Neural cell (in vitro differentiated cells): ENCODE data around the gene SGPP2. TPM values are rescaled to one million over a fixed set of nuclear protein-coding genes. Genes with fewer than 3 reads are reported as not detected.

ENCODE experiments used
- H2AFZ ChIP-seq: fragments of 200-600, 300-800 bp; sonication (generic), shearing (Covaris generic); 2 replicates; pipeline ENCODE4 v1.6.0; 2014; ENCODE audit warnings: low read depth, mild to moderate bottlenecking, antibody characterized with exemption, low read length, moderate library complexity
- H3F3A ChIP-seq: fragments of 200-600 bp; shearing (Covaris generic); 2 replicates; pipeline ENCODE4 v1.6.1; 2016; ENCODE audit warnings: mild to moderate bottlenecking, moderate library complexity, mixed read lengths, antibody characterized with exemption, low read length; ENCODE audit not compliant: insufficient read depth, poor library complexity, severe bottlenecking
- H3K27ac ChIP-seq: fragments of 200-600, 300-800 bp; sonication (generic), shearing (Covaris generic); 2 replicates; pipeline ENCODE4 v1.5.1; 2014; ENCODE audit warnings: mild to moderate bottlenecking, low read length, moderate library complexity
- H3K27me3 ChIP-seq: fragments of 300-800, 200-600 bp; sonication (generic), shearing (Covaris generic); 2 replicates; pipeline ENCODE4 v1.6.0; 2014; ENCODE audit warnings: mild to moderate bottlenecking, low read depth, low read length, moderate library complexity; ENCODE audit not compliant: insufficient read depth
- H3K36me3 ChIP-seq: fragments of 300-800, 200-600 bp; sonication (generic), shearing (Covaris generic); 2 replicates; pipeline ENCODE4 v1.5.1; 2014; ENCODE audit warnings: mild to moderate bottlenecking, antibody characterized with exemption, low read length, moderate library complexity; ENCODE audit not compliant: insufficient read depth
- H3K4me2 ChIP-seq: fragments of 300-800, 200-600 bp; sonication (generic), shearing (Covaris generic); 2 replicates; pipeline ENCODE4 v1.6.0; 2014; ENCODE audit warnings: mild to moderate bottlenecking, low read length
- H3K4me3 ChIP-seq: fragments of 300-800, 200-600 bp; sonication (generic), shearing (Covaris generic); 2 replicates; pipeline ENCODE4 v1.5.1; 2014; ENCODE audit warnings: mild to moderate bottlenecking, low read length, moderate library complexity
- H3K79me2 ChIP-seq: fragments of 200-600 bp; shearing (Covaris generic); replicated peaks from 2 replicates; pipeline ENCODE4 v1.6.0; 2014; ENCODE audit warnings: mild to moderate bottlenecking, low read length, moderate library complexity; ENCODE audit not compliant: insufficient read depth
- H3K9ac ChIP-seq: fragments of 300-800, 200-600 bp; sonication (generic), shearing (Covaris generic); 2 replicates; pipeline ENCODE4 v1.6.1; 2016; ENCODE audit warnings: mild to moderate bottlenecking, low read length, mixed read lengths
- H3K9me2 ChIP-seq: fragments of 200-600 bp; shearing (Covaris generic); 2 replicates; pipeline ENCODE4 v1.6.1; 2016; ENCODE audit warnings: mild to moderate bottlenecking, low read length, mixed read lengths; ENCODE audit not compliant: insufficient read depth
- H3K9me3 ChIP-seq: fragments of 200-600, 300-800 bp; sonication (generic), shearing (Covaris generic); 2 replicates; pipeline ENCODE4 v1.6.1; 2016; ENCODE audit warnings: mild to moderate bottlenecking, mixed run types, low read length, moderate library complexity, mixed read lengths
- H4K20me1 ChIP-seq: fragments of 200-600 bp; shearing (Covaris generic); 2 replicates; pipeline ENCODE4 v1.6.1; 2016; ENCODE audit warnings: mild to moderate bottlenecking, mixed run types; ENCODE audit not compliant: insufficient read depth
- CTCF ChIP-seq: fragments of 450-650 bp; IDR thresholded peaks from 2 replicates; pipeline ENCODE4 v1.5.1; 2014; ENCODE audit warnings: antibody characterized with exemption, mild to moderate bottlenecking, moderate library complexity; ENCODE audit not compliant: poor library complexity, severe bottlenecking
- EP300 ChIP-seq: fragments of 450-650 bp; conservative IDR thresholded peaks from 2 replicates; pipeline ENCODE4 v1.6.1; 2014; ENCODE audit warnings: antibody characterized with exemption, mild to moderate bottlenecking, moderate library complexity; ENCODE audit not compliant: poor library complexity, severe bottlenecking
- EZH2 ChIP-seq: fragments of 200-600, 300-800 bp; shearing (Covaris generic), sonication (generic); IDR thresholded peaks from 2 replicates; pipeline ENCODE4 v1.6.1; 2014; ENCODE audit warnings: antibody characterized with exemption, low read length, borderline replicate concordance, mild to moderate bottlenecking; ENCODE audit not compliant: insufficient read depth, poor library complexity, severe bottlenecking
- MXI1 ChIP-seq: fragments of 450-650 bp; conservative IDR thresholded peaks from 2 replicates; pipeline ENCODE4 v1.6.1; 2014; ENCODE audit warnings: antibody characterized with exemption, mild to moderate bottlenecking; ENCODE audit not compliant: poor library complexity, severe bottlenecking
- POLR2AphosphoS5 ChIP-seq: IDR thresholded peaks from 2 replicates; pipeline ENCODE4 v1.6.1; 2012
- RAD21 ChIP-seq: fragments of 450-650 bp; conservative IDR thresholded peaks from 2 replicates; pipeline ENCODE4 v1.6.1; 2014; ENCODE audit warnings: antibody characterized with exemption, mild to moderate bottlenecking, moderate library complexity
- SMC3 ChIP-seq: fragments of 450-650 bp; conservative IDR thresholded peaks from 2 replicates; pipeline ENCODE4 v1.6.1; 2014; ENCODE audit warnings: antibody characterized with exemption, mild to moderate bottlenecking, moderate library complexity; ENCODE audit not compliant: poor library complexity
- TAF1 ChIP-seq: IDR thresholded peaks from 2 replicates; pipeline ENCODE4 v1.6.1; 2012; ENCODE audit warnings: low read depth
- polyA plus RNA-seq: library from polyadenylated mRNA; depleted of rRNA; stranded (reverse); fragments of >200 nt; gene quantifications from 2 replicates; pipeline ENCODE4 v1.2.3, GENCODE V29; 2014
- TF ChIP-seq, protein P1 (sequence below): IDR thresholded peaks from 2 replicates; pipeline ENCODE4 v1.6.1; 2012; ENCODE audit warnings: borderline replicate concordance

SGPP2 gene
- polyA plus RNA-seq, 1 donor from 2014 or later, result 0.38 TPM

DNA sequence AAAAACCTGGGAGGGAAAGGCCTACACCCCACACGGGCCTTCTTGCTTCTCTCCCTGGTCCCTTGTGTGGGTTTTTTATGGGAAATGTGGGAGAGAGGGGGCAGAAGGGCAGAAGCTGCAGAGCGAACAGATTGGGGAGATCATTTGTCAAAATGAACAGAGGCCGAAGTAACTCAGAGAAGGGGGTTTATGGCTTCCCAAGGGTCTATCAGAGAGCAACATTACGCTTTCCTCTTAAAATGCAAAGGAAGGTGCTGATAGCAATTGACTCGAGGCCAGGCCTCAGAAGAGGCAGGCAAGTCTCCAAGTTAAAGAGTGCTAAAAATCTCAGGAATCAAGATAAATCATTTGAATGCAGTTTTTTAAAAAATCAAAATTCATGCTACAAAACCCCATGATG, 101.5 kb downstream of the SGPP2 start:
- no peak overlapping the region for H3K27ac ChIP-seq
- peaks cover 4% of the 10 kb centered on the region for H3K9me3 ChIP-seq
- H4K20me1 ChIP-seq, result no peaks in the 10 kb centered on the region
- no peaks in the 10 kb centered on the region for H3K9me2 ChIP-seq
- no peaks in the 10 kb centered on the region for H3K27me3 ChIP-seq
- H3F3A ChIP-seq, result no peaks in the 10 kb centered on the region
- H2AFZ ChIP-seq, result no peak overlapping the region
- no peaks in the 10 kb centered on the region for H3K36me3 ChIP-seq
- no peak overlapping the region for H3K4me2 ChIP-seq
- H3K79me2 ChIP-seq, result no peaks in the 10 kb centered on the region
- H3K4me3 ChIP-seq, result no peak overlapping the region
- TF ChIP-seq EZH2 (no peak), MXI1 (no peak), SMC3 (no peak), RAD21 (no peak), TAF1 (no peak), CTCF (no peak), POLR2AphosphoS5 (no peak), EP300 (no peak)
- TF ChIP-seq, protein P1, sequence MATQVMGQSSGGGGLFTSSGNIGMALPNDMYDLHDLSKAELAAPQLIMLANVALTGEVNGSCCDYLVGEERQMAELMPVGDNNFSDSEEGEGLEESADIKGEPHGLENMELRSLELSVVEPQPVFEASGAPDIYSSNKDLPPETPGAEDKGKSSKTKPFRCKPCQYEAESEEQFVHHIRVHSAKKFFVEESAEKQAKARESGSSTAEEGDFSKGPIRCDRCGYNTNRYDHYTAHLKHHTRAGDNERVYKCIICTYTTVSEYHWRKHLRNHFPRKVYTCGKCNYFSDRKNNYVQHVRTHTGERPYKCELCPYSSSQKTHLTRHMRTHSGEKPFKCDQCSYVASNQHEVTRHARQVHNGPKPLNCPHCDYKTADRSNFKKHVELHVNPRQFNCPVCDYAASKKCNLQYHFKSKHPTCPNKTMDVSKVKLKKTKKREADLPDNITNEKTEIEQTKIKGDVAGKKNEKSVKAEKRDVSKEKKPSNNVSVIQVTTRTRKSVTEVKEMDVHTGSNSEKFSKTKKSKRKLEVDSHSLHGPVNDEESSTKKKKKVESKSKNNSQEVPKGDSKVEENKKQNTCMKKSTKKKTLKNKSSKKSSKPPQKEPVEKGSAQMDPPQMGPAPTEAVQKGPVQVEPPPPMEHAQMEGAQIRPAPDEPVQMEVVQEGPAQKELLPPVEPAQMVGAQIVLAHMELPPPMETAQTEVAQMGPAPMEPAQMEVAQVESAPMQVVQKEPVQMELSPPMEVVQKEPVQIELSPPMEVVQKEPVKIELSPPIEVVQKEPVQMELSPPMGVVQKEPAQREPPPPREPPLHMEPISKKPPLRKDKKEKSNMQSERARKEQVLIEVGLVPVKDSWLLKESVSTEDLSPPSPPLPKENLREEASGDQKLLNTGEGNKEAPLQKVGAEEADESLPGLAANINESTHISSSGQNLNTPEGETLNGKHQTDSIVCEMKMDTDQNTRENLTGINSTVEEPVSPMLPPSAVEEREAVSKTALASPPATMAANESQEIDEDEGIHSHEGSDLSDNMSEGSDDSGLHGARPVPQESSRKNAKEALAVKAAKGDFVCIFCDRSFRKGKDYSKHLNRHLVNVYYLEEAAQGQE, result no peak
- H3K9ac ChIP-seq, result no peak overlapping the region

DNA sequence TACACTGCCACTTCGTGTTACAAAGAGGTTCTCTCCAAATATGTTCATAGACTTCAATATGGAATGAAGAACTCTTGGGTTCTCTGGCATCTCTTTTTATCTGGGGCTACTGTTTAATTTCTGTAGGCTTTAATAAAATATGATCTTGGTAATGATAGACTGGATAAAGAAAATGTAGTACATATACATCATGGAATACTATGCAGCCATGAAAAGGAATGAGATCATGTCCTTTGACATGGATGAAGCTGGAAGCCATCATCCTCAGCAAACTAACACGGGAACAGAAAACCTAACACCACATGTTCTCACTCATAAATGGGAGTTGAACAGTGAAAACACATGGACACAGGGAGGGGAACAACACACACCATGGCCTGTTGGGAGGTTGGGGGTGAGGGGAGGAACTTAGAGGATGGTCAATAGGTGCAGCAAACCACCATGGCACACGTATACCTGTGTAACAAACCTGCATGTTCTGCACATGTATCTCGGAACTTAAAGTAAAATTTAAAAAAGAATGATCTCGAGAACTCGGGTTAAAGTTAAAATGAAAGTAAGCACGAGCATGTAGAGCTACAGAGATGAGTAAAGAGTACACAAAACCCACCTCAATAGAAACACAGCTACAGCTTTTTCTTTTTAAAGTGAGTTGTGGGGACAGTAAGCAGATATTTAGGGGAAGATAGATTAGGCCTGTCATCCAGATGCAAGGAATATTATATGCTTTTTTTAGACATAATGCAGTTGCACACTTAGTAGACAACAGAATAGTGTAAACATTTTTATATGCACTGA, 102.3 kb downstream of the SGPP2 start:
- H3K27me3 ChIP-seq, result no peaks in the 10 kb centered on the region
- no peaks in the 10 kb centered on the region for H3K36me3 ChIP-seq
- no peak overlapping the region for H3K4me2 ChIP-seq
- H4K20me1 ChIP-seq, result no peaks in the 10 kb centered on the region
- H3K4me3 ChIP-seq, result no peak overlapping the region
- no peaks in the 10 kb centered on the region for H3K79me2 ChIP-seq
- H3K27ac ChIP-seq, result no peak overlapping the region
- H2AFZ ChIP-seq, result no peak overlapping the region
- no peaks in the 10 kb centered on the region for H3F3A ChIP-seq
- no peak overlapping the region for H3K9ac ChIP-seq
- H3K9me3 ChIP-seq, result peaks cover 4% of the 10 kb centered on the region
- H3K9me2 ChIP-seq, result no peaks in the 10 kb centered on the region
- TF ChIP-seq SMC3 (no peak), EP300 (no peak), CTCF (no peak), RAD21 (no peak)
- TF ChIP-seq, protein P1, result no peak
